HepG2 (cell line): ENCODE results near the gene DAO. TPM values are rescaled to one million over a fixed set of nuclear protein-coding genes. Genes with fewer than 3 reads are reported as not detected.

Source experiments
- ATAC-seq: fragments of 200-7000 bp; cut with Tn5 transposase; 3 replicates; pipeline ENCODE4 v1.9.1; 2020; ENCODE audit warnings: mild to moderate bottlenecking, moderate library complexity
- BruUV-seq: library from RNA; stranded (reverse); fragments of 400-500 nt; replicated peaks from 2 replicates; lab custom pipeline; 2021; lab: Mats Ljungman, UMichigan
- CTCF ChIA-PET: fragments of 300-600 bp; formaldehyde crosslinking; extraction: SDS; loops from one replicate; lab custom pipeline; 2021; ENCODE audit warnings: low total read pairs, inconsistent platforms, low intra/inter-chr PET ratio; lab: Yijun Ruan, JAX
- POLR2A ChIA-PET: fragments of 350-600 bp; sonication (Branson Sonifier 250); formaldehyde crosslinking; loops from one replicate; lab custom pipeline; 2020; ENCODE audit warnings: antibody characterized with exemption, inconsistent platforms; lab: Yijun Ruan, JAX
- DNase-seq: peaks from one replicate; pipeline ENCODE4 v3.0.0-alpha.2; 2015; ENCODE audit warnings: low spot score
- FAIRE-seq: peaks from 3 replicates; lab custom pipeline; 2011; peaks lifted over from hg19 to GRCh38; lab: Jason Lieb, UNC
- H2AFZ ChIP-seq: one replicate; pipeline ENCODE4 v1.6.1; 2011; ENCODE audit warnings: low read length, inconsistent platforms
- H3K27ac ChIP-seq: fragments of 300-600 bp; 3 replicates; pipeline ENCODE4 v1.8.0; 2011; ENCODE audit warnings: mixed run types, mild to moderate bottlenecking, mixed read lengths, low read length, inconsistent platforms; ENCODE audit not compliant: insufficient read depth; ENCODE audit errors: extremely low read length
- H3K27me3 ChIP-seq, 2 experiments: fragments of 200-600 bp in 1 of 2; 2 replicates in 1 of 2; 3 replicates in 1 of 2; pipeline versions ENCODE4 v1.6.0 to v1.8.0; 2011; ENCODE audit warnings: low read length in 2 of 2, mild to moderate bottlenecking in 2 of 2, moderate library complexity in 2 of 2, inconsistent platforms in 1 of 2; ENCODE audit not compliant: insufficient read depth in 2 of 2, control insufficient read depth in 1 of 2
- H3K36me3 ChIP-seq, 2 experiments: fragments of 200-600 bp in 1 of 2; replicated peaks in 1 of 2; 2 replicates in 1 of 2; 3 replicates in 1 of 2; pipeline versions ENCODE4 v1.5.1 to v1.8.0; 2011; ENCODE audit warnings: low read length in 2 of 2, inconsistent platforms in 1 of 2; ENCODE audit not compliant: insufficient read depth in 2 of 2, control insufficient read depth in 1 of 2
- H3K4me1 ChIP-seq: 2 replicates; pipeline ENCODE4 v1.5.1; 2012; ENCODE audit warnings: low read length, inconsistent platforms; ENCODE audit not compliant: insufficient read depth
- H3K4me2 ChIP-seq: 2 replicates; pipeline ENCODE4 v1.6.0; 2011; ENCODE audit warnings: low read depth, low read length, inconsistent platforms
- H3K4me3 ChIP-seq, 3 experiments: fragments of 200-600 bp in 1 of 3; sonication (generic), shearing (Covaris generic) in 1 of 3; replicated peaks in 1 of 3; 2 replicates each; pipeline ENCODE4 v1.5.1; 2011 to 2016; ENCODE audit warnings: low read length in 3 of 3, inconsistent platforms in 2 of 3, low read depth in 2 of 3, mild to moderate bottlenecking in 2 of 3, control low read depth in 1 of 3, mixed read lengths in 1 of 3; ENCODE audit not compliant: insufficient read depth in 1 of 3
- H3K79me2 ChIP-seq: one replicate; pipeline ENCODE4 v1.6.1; 2011; ENCODE audit warnings: low read length, inconsistent platforms; ENCODE audit not compliant: insufficient read depth
- H3K9ac ChIP-seq: 2 replicates; pipeline ENCODE4 v1.6.0; 2011; ENCODE audit warnings: mild to moderate bottlenecking, low read depth, low read length, inconsistent platforms; ENCODE audit not compliant: insufficient read depth
- H3K9me3 ChIP-seq: 2 replicates; pipeline ENCODE4 v1.5.1; 2012; ENCODE audit warnings: mild to moderate bottlenecking, low read length
- H4K20me1 ChIP-seq: 2 replicates; pipeline ENCODE4 v1.6.0; 2011; ENCODE audit warnings: inconsistent platforms, mild to moderate bottlenecking, low read length, moderate library complexity; ENCODE audit not compliant: insufficient read depth
- MZF1 ChIP-seq: sonication (generic); formaldehyde crosslinking; IDR thresholded peaks from 2 replicates; pipeline ENCODE4 v1.8.1; 2023; ENCODE audit warnings: mild to moderate bottlenecking, missing genetic modification reagents, borderline replicate concordance
- PHF5A ChIP-seq: IDR thresholded peaks from one replicate; pipeline ENCODE4 v1.6.1; 2018; ENCODE audit warnings: low read depth, missing genetic modification reagents; ENCODE audit not compliant: unreplicated experiment
- ZMYM3 ChIP-seq: sonication (generic); formaldehyde crosslinking; IDR thresholded peaks from 2 replicates; pipeline ENCODE4 v1.5.1; 2020; ENCODE audit warnings: mild to moderate bottlenecking, missing genetic modification reagents
- ZNF143 ChIP-seq: sonication (generic); formaldehyde crosslinking; IDR thresholded peaks from 2 replicates; pipeline ENCODE4 v1.4.0; 2020; ENCODE audit warnings: missing genetic modification reagents
- ZNF263 ChIP-seq: sonication (generic); formaldehyde crosslinking; IDR thresholded peaks from 2 replicates; pipeline ENCODE4 v1.4.0; 2020; ENCODE audit warnings: missing genetic modification reagents
- ZNF335 ChIP-seq: sonication (generic); formaldehyde crosslinking; IDR thresholded peaks from 2 replicates; pipeline ENCODE4 v1.4.0; 2020; ENCODE audit warnings: missing genetic modification reagents
- ZNF670 ChIP-seq: sonication (generic); formaldehyde crosslinking; IDR thresholded peaks from 2 replicates; pipeline ENCODE4 v1.8.0; 2022; ENCODE audit warnings: mild to moderate bottlenecking, missing genetic modification reagents, borderline replicate concordance
- ZNF768 ChIP-seq: sonication (generic); formaldehyde crosslinking; IDR thresholded peaks from 2 replicates; pipeline ENCODE4 v1.4.0; 2020; ENCODE audit warnings: missing genetic modification reagents
- WGBS: methylation state at CpG from one replicate; pipeline ENCODE4 v1.1.6; 2017; ENCODE audit warnings: low lambda C conversion rate; 5-methylcytosine and 5-hydroxymethylcytosine counted together
- in situ Hi-C: cut with HindIII; loops from 2 replicates; pipeline ENCODE4 v1.10.0; 2017; ENCODE audit warnings: low pct_unique_long_range_greater_than_20kb; ENCODE audit not compliant: extremely low pct_ligation_motif_present
- intact Hi-C: fragments of 100-400 bp; cut with micrococcal nuclease; formaldehyde crosslinking; loops from one replicate; pipeline ENCODE4 v1.10.0; 2022; ENCODE audit not compliant: unreplicated experiment
- polyA plus RNA-seq, 8 experiments: library from polyadenylated mRNA; depleted of rRNA in 3 of 8; stranded (reverse) in 7 of 8; unstranded in 1 of 8; fragments of >200 nt; fragmentation: Illumina TruSeq in 4 of 8; extraction: Trizol in 4 of 8; gene quantifications; 2 replicates each; pipeline versions ENCODE4 v1.2.1 to v1.2.3, GENCODE V29; 2011 to 2016; ENCODE audit warnings: low read depth in 4 of 8, missing spikeins in 1 of 8, mixed read lengths in 1 of 8; ENCODE audit not compliant: insufficient read depth in 1 of 8
- total RNA-seq, 5 experiments: library from RNA; depleted of rRNA; stranded (reverse); fragments of >200 nt; fragmentation: Illumina TruSeq; extraction: Trizol; gene quantifications; 2 replicates each; pipeline ENCODE4 v1.2.3, GENCODE V29; 2016; ENCODE audit warnings: low read depth in 1 of 5

DAO gene
- total and polyA plus RNA-seq, 2 of the 13 experiments (the other 11 are each of a cell fraction or from before 2014, with no cell fraction given): 0.34 to 0.82 TPM

GRCh38 chr12:108858311-108859074, 21.4 kb upstream of the DAO start:
- Histone ChIP-seq H4K20me1 (peaks cover 3% of the 10 kb centered on the region; the same call in 1 of the 2 replicates), H3K27ac (no peak overlapping the region), H3K27me3 (peaks cover 4 to 6% of the 10 kb centered on the region in 2 experiments; a peak in 1 of 5 replicates), H3K4me3 (peak overlapping the region; percentile 47 to 89 (median 63)), H2AFZ (peak overlapping the region; percentile 72), H3K9me3 (0 out of 2 replicates have a peak, but pooled peaks cover 3% of the 10 kb centered on the region), H3K4me1 (peaks cover 32% of the 10 kb centered on the region), H3K36me3 (peaks cover 0 to 1% of the 10 kb centered on the region in 2 experiments; a peak in 1 of 5 replicates), H3K79me2 (peaks cover 14% of the 10 kb centered on the region), H3K9ac (peak overlapping the region; percentile 29; the same call in 1 of the 2 replicates), H3K4me2 (peak overlapping the region; percentile 99)
- no TSS peak for BruUV-seq
- ChIA-PET CTCF (no interaction called here), POLR2A (interaction anchor here (0.7 kb wide), 1 partner anchor 257 kb away, joined by 3 read pairs; no protein-coding TSS in a partner anchor)
- DNase-seq (no peak), FAIRE-seq (no peak), ATAC-seq (peak; percentile 4; the same call in 2 of the 3 replicates)
- TF ChIP-seq ZNF335: 0 out of 2 replicates have a peak, but pooled peaks have one; percentile 30
- TF ChIP-seq ZNF670 (CRISPR knock-in tag): no peak
- TF ChIP-seq ZMYM3 (CRISPR knock-in tag): 0 out of 2 replicates have a peak, but pooled peaks have one; percentile 4
- TF ChIP-seq ZNF263 (CRISPR knock-in tag): peak; percentile 85
- no peak for TF ChIP-seq MZF1 (CRISPR knock-in tag)
- no peak for TF ChIP-seq PHF5A (CRISPR knock-in tag)
- TF ChIP-seq ZNF143 (CRISPR knock-in tag): 0 out of 2 replicates have a peak, but pooled peaks have one; percentile 26
- TF ChIP-seq ZNF768 (CRISPR knock-in tag): peak; percentile 84
- 3% methylated on average over 15 of the region's 18 CpGs for WGBS
- intact Hi-C loops (loop anchor here (5.0 kb wide), 1 partner anchor 296 kb away; the partner anchor contains the start of genes ISCU and SART3), in situ Hi-C loops (no loop called here)
